Thyroid gland (tissue), 4 donors: ENCODE results near the gene ERFL.

Experiments used
- POLR2A ChIP-seq, 2 donors: fragments of 450-650 bp; IDR thresholded peaks; one replicate each; pipeline ENCODE4 v1.6.1; 2017; ENCODE audit warnings: antibody characterized with exemption in 2 of 2, mild to moderate bottlenecking in 2 of 2, moderate library complexity in 1 of 2
- TF ChIP-seq, protein P1 (sequence below), 6 experiments: fragments of 200-600 bp in 3 of 6; fragments of 450-650 bp in 3 of 6; sonication (generic) in 3 of 6; IDR thresholded peaks; one replicate each; pipeline ENCODE4 v1.5.1; 2016 to 2019; ENCODE audit warnings: antibody characterized with exemption in 6 of 6, mild to moderate bottlenecking in 2 of 6, inconsistent platforms in 1 of 6, moderate library complexity in 1 of 6

DNA sequence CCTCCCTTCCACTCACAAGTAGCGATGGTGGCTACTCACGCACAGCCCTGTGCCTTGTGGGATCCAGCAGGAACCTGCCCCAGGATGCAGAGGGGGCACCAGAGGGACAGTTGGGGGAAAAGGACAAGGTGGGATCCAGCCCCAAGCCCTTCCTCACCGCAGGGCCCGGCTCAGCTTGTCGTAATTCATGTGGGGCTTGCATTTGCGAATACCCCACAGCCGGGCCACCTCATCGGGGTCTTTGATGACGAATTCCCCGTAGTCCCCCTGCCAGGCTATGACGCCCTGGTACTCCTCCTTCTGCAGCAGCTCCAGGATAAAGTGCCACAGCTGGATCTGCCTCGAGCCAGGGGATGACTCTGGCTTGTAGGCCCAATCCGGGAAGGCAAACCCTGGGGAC is 18.5 kb downstream of the ERFL start:
- TF ChIP-seq, protein P1, sequence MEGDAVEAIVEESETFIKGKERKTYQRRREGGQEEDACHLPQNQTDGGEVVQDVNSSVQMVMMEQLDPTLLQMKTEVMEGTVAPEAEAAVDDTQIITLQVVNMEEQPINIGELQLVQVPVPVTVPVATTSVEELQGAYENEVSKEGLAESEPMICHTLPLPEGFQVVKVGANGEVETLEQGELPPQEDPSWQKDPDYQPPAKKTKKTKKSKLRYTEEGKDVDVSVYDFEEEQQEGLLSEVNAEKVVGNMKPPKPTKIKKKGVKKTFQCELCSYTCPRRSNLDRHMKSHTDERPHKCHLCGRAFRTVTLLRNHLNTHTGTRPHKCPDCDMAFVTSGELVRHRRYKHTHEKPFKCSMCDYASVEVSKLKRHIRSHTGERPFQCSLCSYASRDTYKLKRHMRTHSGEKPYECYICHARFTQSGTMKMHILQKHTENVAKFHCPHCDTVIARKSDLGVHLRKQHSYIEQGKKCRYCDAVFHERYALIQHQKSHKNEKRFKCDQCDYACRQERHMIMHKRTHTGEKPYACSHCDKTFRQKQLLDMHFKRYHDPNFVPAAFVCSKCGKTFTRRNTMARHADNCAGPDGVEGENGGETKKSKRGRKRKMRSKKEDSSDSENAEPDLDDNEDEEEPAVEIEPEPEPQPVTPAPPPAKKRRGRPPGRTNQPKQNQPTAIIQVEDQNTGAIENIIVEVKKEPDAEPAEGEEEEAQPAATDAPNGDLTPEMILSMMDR (IDR thresholded peaks at IDR 0.05) = no peak
- no peak for TF ChIP-seq POLR2A (IDR thresholded peaks at IDR 0.05)
